A549 (cell line): Measurements from ENCODE around the gene MZT2B.
"Not testable (repeated sequence)": the region's sequence is repeated elsewhere in the genome, so short reads cannot be mapped to it uniquely, and the experiment has no call there.

ENCODE experiments used
- CTCF ChIP-seq: fragments of >200 bp; sonication (Bioruptor Twin); formaldehyde crosslinking; IDR thresholded peaks from 3 replicates; pipeline ENCODE4 v1.5.1; 2016
- POLR2A ChIP-seq: IDR thresholded peaks from 2 replicates; pipeline ENCODE4 v1.6.1; 2012; ENCODE audit warnings: mild to moderate bottlenecking, low read length
- ZFP36 ChIP-seq: fragments of 450-650 bp; IDR thresholded peaks from 2 replicates; pipeline ENCODE4 v1.6.1; 2014; ENCODE audit warnings: borderline replicate concordance; ENCODE audit not compliant: partially characterized antibody

DNA sequence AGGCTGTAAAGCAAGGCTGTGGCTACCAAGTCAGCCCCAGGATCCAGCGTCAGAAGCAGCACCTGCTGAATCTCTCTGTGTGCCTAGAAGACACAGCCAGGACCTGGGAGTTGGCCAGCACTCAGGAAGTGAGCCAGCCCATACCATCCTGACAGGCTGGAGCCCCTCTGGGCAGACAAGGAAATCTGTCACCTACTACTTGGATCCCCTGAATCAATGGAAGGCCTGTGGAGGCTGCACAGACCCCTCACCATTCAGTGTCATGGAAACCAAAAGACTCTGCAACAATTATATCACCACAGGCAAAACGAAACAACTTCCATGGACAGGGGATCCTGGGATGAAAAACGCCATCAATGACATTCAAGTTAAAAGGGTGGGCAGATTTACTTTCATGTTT lies 15.5 kb upstream of the MZT2B start:
- not testable (repeated sequence) for TF ChIP-seq ZFP36, CTCF, POLR2A
